Type B pancreatic cell (in vitro differentiated cells): ENCODE measurements around the gene KRT6C. TPM values are rescaled to one million over a fixed set of nuclear protein-coding genes. Genes with fewer than 3 reads are reported as not detected.

Source experiments
- DNase-seq: peaks from one replicate; pipeline ENCODE4 v3.0.0; 2021; ENCODE audit warnings: mixed read lengths; ENCODE audit not compliant: unreplicated experiment; ENCODE audit errors: extremely low spot score
- H3K27ac Mint-ChIP-seq: 2 replicates; pipeline ENCODE4 v1.8.0; 2021; ENCODE audit warnings: mild to moderate bottlenecking, mixed read lengths
- H3K27me3 Mint-ChIP-seq: 2 replicates; pipeline ENCODE4 v1.8.0; 2021; ENCODE audit warnings: mixed read lengths
- H3K36me3 Mint-ChIP-seq: 2 replicates; pipeline ENCODE4 v1.8.0; 2021; ENCODE audit warnings: mixed read lengths
- H3K4me1 Mint-ChIP-seq: one replicate; pipeline ENCODE4 v1.8.0; 2021; ENCODE audit warnings: mixed read lengths; ENCODE audit not compliant: unreplicated experiment
- H3K4me3 Mint-ChIP-seq: 2 replicates; pipeline ENCODE4 v1.8.0; 2021; ENCODE audit warnings: mild to moderate bottlenecking, mixed read lengths
- H3K9me3 Mint-ChIP-seq: 2 replicates; pipeline ENCODE4 v1.8.0; 2021; ENCODE audit warnings: mixed read lengths
- CTCF ChIP-seq: fragments of 200-600 bp; sonication (generic); conservative IDR thresholded peaks from 2 replicates; pipeline ENCODE4 v1.5.0; 2021; ENCODE audit warnings: antibody characterized with exemption, mild to moderate bottlenecking
- total RNA-seq: library from RNA; stranded (reverse); gene quantifications from 2 replicates; pipeline ENCODE4 v1.2.1, GENCODE V29; 2021; ENCODE audit warnings: low replicate concordance

KRT6C gene
- total RNA-seq, 1 donor from 2014 or later = 0.19 TPM

- H3K36me3 Mint-ChIP-seq = no peaks in the 10 kb centered on the region
- H3K27ac Mint-ChIP-seq = no peak overlapping the region
- H3K4me3 Mint-ChIP-seq = no peak overlapping the region
- no peaks in the 10 kb centered on the region for H3K9me3 Mint-ChIP-seq
- H3K27me3 Mint-ChIP-seq = peaks cover 42% of the 10 kb centered on the region
- no peak for DNase-seq
- H3K4me1 Mint-ChIP-seq = peaks cover 5% of the 10 kb centered on the region
- no peak for TF ChIP-seq CTCF
These were observed 47.6 kb downstream of the KRT6C start for GRCh38 chr12:52426034-52426433.

GRCh38 chr12:52425466-52425865 lies 48.1 kb downstream of the KRT6C start:
- H3K4me3 Mint-ChIP-seq = no peak overlapping the region
- peaks cover 41% of the 10 kb centered on the region for H3K27me3 Mint-ChIP-seq
- DNase-seq = no peak
- H3K27ac Mint-ChIP-seq = no peak overlapping the region
- no peak for TF ChIP-seq CTCF
- H3K4me1 Mint-ChIP-seq = peaks cover 5% of the 10 kb centered on the region
- H3K36me3 Mint-ChIP-seq = no peaks in the 10 kb centered on the region
- no peaks in the 10 kb centered on the region for H3K9me3 Mint-ChIP-seq

GRCh38 chr12:52423661-52424500 lies 49.7 kb downstream of the KRT6C start:
- Mint-ChIP-seq H3K27ac (no peak overlapping the region), H3K9me3 (no peaks in the 10 kb centered on the region), H3K27me3 (peaks cover 37% of the 10 kb centered on the region), H3K4me1 (peaks cover 5% of the 10 kb centered on the region), H3K4me3 (no peak overlapping the region), H3K36me3 (no peaks in the 10 kb centered on the region)
- no peak for DNase-seq
- no peak for TF ChIP-seq CTCF

- H3K27me3 Mint-ChIP-seq = peaks cover 29% of the 10 kb centered on the region
- H3K36me3 Mint-ChIP-seq = no peaks in the 10 kb centered on the region
- TF ChIP-seq CTCF = no peak
- no peak for DNase-seq
- H3K4me3 Mint-ChIP-seq = no peak overlapping the region
- H3K27ac Mint-ChIP-seq = no peak overlapping the region
- H3K4me1 Mint-ChIP-seq = peaks cover 5% of the 10 kb centered on the region
- H3K9me3 Mint-ChIP-seq = no peaks in the 10 kb centered on the region
These were observed 50.6 kb downstream of the KRT6C start for GRCh38 chr12:52423035-52423434.

GRCh38 chr12:52419656-52420055 lies 53.9 kb downstream of the KRT6C start:
- Mint-ChIP-seq H3K27me3 (peaks cover 23% of the 10 kb centered on the region), H3K27ac (no peak overlapping the region), H3K4me3 (no peak overlapping the region), H3K36me3 (no peaks in the 10 kb centered on the region), H3K9me3 (no peaks in the 10 kb centered on the region), H3K4me1 (peaks cover 8% of the 10 kb centered on the region)
- DNase-seq = no peak
- no peak for TF ChIP-seq CTCF
